Vagina (tissue), 2 donors: ENCODE data around the gene LRP2. TPM values are rescaled to one million over a fixed set of nuclear protein-coding genes. Genes with fewer than 3 reads are reported as not detected.

Experiments
- DNase-seq, 2 donors: peaks; one replicate each; pipeline ENCODE4 v3.0.0-alpha.2; 2017; ENCODE audit errors: extremely low spot score in 2 of 2
- H3K27ac ChIP-seq: fragments of 200-600 bp; sonication (generic); one replicate; pipeline ENCODE4 v1.5.1; 2019
- H3K27me3 ChIP-seq: fragments of 200-600 bp; sonication (generic); one replicate; pipeline ENCODE4 v1.5.1; 2019
- H3K36me3 ChIP-seq, 2 donors: fragments of 200-600 bp; sonication (generic); one replicate each; pipeline ENCODE4 v1.5.1; 2017 to 2019
- H3K4me1 ChIP-seq: fragments of 200-600 bp; sonication (generic); one replicate; pipeline ENCODE4 v1.5.1; 2019
- H3K4me3 ChIP-seq, 2 donors: fragments of 200-600 bp; sonication (generic); 1 replicate in 1 of 2; 2 replicates in 1 of 2; pipeline ENCODE4 v1.5.1; 2016 to 2019
- H3K9me3 ChIP-seq: fragments of 200-600 bp; sonication (generic); one replicate; pipeline ENCODE4 v1.5.1; 2019
- CTCF ChIP-seq, 3 experiments: fragments of 450-650 bp in 2 of 3; fragments of 200-600 bp in 1 of 3; sonication (generic) in 1 of 3; IDR thresholded peaks; one replicate each; pipeline ENCODE4 v1.5.1; 2017 to 2019; ENCODE audit warnings: antibody characterized with exemption in 3 of 3, mild to moderate bottlenecking in 2 of 3, moderate library complexity in 2 of 3
- POLR2A ChIP-seq, 2 donors: fragments of 450-650 bp; IDR thresholded peaks; one replicate each; pipeline ENCODE4 v1.6.1; 2017; ENCODE audit warnings: antibody characterized with exemption in 2 of 2, mild to moderate bottlenecking in 2 of 2, moderate library complexity in 2 of 2
- POLR2AphosphoS5 ChIP-seq, 2 donors: sonication (generic); formaldehyde crosslinking; IDR thresholded peaks; one replicate each; pipeline ENCODE4 v1.9.0; 2017; ENCODE audit warnings: antibody characterized with exemption in 2 of 2, mild to moderate bottlenecking in 2 of 2, low read depth in 1 of 2; ENCODE audit not compliant: insufficient read depth in 1 of 2
- intact Hi-C: fragments of 100-400 bp; cut with DNase I; formaldehyde crosslinking; loops from one replicate; pipeline ENCODE4 v1.15.1; 2023
- total RNA-seq: library from RNA; depleted of rRNA; stranded (reverse); fragments of >200 nt; gene quantifications from one replicate; pipeline ENCODE4 v1.2.3, GENCODE V29; 2016

LRP2 gene
- total RNA-seq, 1 donor from 2014 or later = not detected

- TF ChIP-seq POLR2A (IDR thresholded peaks at IDR 0.05) = no peak
- no peak for TF ChIP-seq POLR2AphosphoS5 (IDR thresholded peaks at IDR 0.05; ENCODE audit: insufficient read depth in 1 of 2, low read depth in 1 of 2)
- TF ChIP-seq CTCF (IDR thresholded peaks at IDR 0.05) = no peak
- H3K4me1 ChIP-seq = peaks cover 38% of the 10 kb centered on the region
- H3K27ac ChIP-seq = no peak overlapping the region
- DNase-seq = no peak
- H3K9me3 ChIP-seq = no peaks in the 10 kb centered on the region
- no peaks in the 10 kb centered on the region for H3K36me3 ChIP-seq
- peak overlapping the region; percentile 46 to 63 for H3K4me3 ChIP-seq
- intact Hi-C loops = no loop called here
- no peaks in the 10 kb centered on the region for H3K27me3 ChIP-seq
Observed at GRCh38 chr2:169361706-169362117, 622 bp downstream of the LRP2 start.

GRCh38 chr2:169360984-169361705 is 1.2 kb downstream of the LRP2 start:
- no peaks in the 10 kb centered on the region for H3K9me3 ChIP-seq
- H3K36me3 ChIP-seq = no peaks in the 10 kb centered on the region
- no peak for DNase-seq
- intact Hi-C loops = no loop called here
- peak overlapping the region; percentile 46 to 63 for H3K4me3 ChIP-seq
- H3K27me3 ChIP-seq = no peaks in the 10 kb centered on the region
- no peak overlapping the region for H3K27ac ChIP-seq
- TF ChIP-seq CTCF (IDR thresholded peaks at IDR 0.05) (no peak), POLR2A (IDR thresholded peaks at IDR 0.05) (no peak), POLR2AphosphoS5 (IDR thresholded peaks at IDR 0.05; ENCODE audit: insufficient read depth in 1 of 2, low read depth in 1 of 2) (no peak)
- peaks cover 38% of the 10 kb centered on the region for H3K4me1 ChIP-seq

- Histone ChIP-seq H3K9me3 (no peaks in the 10 kb centered on the region), H3K27ac (no peak overlapping the region), H3K36me3 (no peaks in the 10 kb centered on the region), H3K4me3 (no peak overlapping the region), H3K27me3 (no peaks in the 10 kb centered on the region), H3K4me1 (peaks cover 17% of the 10 kb centered on the region)
- TF ChIP-seq POLR2A (IDR thresholded peaks at IDR 0.05) (no peak), CTCF (IDR thresholded peaks at IDR 0.05) (no peak), POLR2AphosphoS5 (IDR thresholded peaks at IDR 0.05; ENCODE audit: insufficient read depth in 1 of 2, low read depth in 1 of 2) (no peak)
- intact Hi-C loops = no loop called here
- DNase-seq = no peak
Observed at GRCh38 chr2:169358016-169358415, 4.3 kb downstream of the LRP2 start.

GRCh38 chr2:169354244-169354643 is 8.1 kb downstream of the LRP2 start:
- TF ChIP-seq POLR2AphosphoS5 (IDR thresholded peaks at IDR 0.05; ENCODE audit: insufficient read depth in 1 of 2, low read depth in 1 of 2) = no peak
- no peak for TF ChIP-seq POLR2A (IDR thresholded peaks at IDR 0.05)
- no peak for TF ChIP-seq CTCF (IDR thresholded peaks at IDR 0.05)
- Histone ChIP-seq H3K9me3 (no peaks in the 10 kb centered on the region), H3K27ac (no peak overlapping the region), H3K4me3 (no peak overlapping the region), H3K4me1 (no peaks in the 10 kb centered on the region), H3K27me3 (no peaks in the 10 kb centered on the region), H3K36me3 (no peaks in the 10 kb centered on the region)
- no peak for DNase-seq
- intact Hi-C loops = no loop called here

DNA sequence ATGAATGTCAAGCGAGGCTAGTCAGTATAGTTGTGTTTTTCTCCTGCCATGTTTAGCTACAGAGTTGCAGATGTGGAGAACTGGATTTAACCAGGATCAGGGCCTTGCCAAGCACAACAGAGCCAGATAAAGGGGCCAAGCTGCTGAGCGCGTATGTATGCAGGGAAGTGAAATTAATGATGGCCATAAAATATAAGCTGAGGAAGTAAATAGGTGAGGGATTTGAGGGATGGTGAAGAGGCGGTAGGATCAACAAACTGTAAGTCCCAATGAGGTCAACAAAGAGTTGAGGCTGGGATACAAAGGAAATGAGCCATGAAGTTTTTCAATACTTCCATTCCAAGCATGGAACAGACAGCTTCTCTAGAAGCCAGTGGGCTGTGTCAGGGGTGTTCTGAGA is 10.6 kb downstream of the LRP2 start:
- H3K4me3 ChIP-seq = no peak overlapping the region
- TF ChIP-seq POLR2A (IDR thresholded peaks at IDR 0.05) (no peak), CTCF (IDR thresholded peaks at IDR 0.05) (no peak), POLR2AphosphoS5 (IDR thresholded peaks at IDR 0.05; ENCODE audit: insufficient read depth in 1 of 2, low read depth in 1 of 2) (no peak)
- no peak overlapping the region for H3K27ac ChIP-seq
- no peak for DNase-seq
- no peaks in the 10 kb centered on the region for H3K4me1 ChIP-seq
- no peaks in the 10 kb centered on the region for H3K9me3 ChIP-seq
- H3K36me3 ChIP-seq = no peaks in the 10 kb centered on the region
- intact Hi-C loops = no loop called here
- H3K27me3 ChIP-seq = no peaks in the 10 kb centered on the region
